Activated effector memory CD4-positive, alpha-beta T cell treated with anti-CD3 and anti-CD28 coated beads, Interleukin-2, amount 50 U/mL, for 16 hours (primary cell): Measurements from ENCODE around the gene SPI1.
A peak's percentile ranks its signal among the peaks of the same experiment; 100 is the strongest.

Experiments
- DNase-seq: peaks from one replicate; pipeline ENCODE4 v3.0.0-alpha.2; 2020

Gene SPI1

GRCh38 chr11:47406896-47407745, 28.8 kb upstream of the SPI1 start:
- DNase-seq = no peak

DNA sequence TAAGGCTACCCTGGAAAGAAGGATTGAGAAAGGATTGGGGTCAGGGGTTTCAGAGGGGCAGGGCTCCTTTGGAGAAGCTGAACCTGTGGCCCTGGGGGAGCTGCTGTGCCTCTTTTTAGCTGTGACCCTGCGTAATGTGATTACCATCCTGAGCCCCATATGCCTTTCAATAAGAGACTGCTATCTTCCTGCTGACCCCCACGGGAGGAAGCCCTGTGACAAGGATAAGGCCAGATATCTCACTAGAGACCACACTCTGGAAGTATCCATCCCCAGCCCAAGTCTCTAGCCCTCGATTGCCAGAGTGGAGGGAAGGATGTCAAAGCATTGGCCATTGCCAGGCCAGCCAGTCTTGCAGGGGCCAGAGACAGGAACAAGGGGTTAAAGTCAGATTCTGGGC, 25.2 kb upstream of the SPI1 start:
- DNase-seq = no peak

- no peak for DNase-seq
Measured at GRCh38 chr11:47403135-47403534, 24.8 kb upstream of the SPI1 start.

- no peak for DNase-seq
Measured at GRCh38 chr11:47400768-47401279, 22.5 kb upstream of the SPI1 start.

DNA sequence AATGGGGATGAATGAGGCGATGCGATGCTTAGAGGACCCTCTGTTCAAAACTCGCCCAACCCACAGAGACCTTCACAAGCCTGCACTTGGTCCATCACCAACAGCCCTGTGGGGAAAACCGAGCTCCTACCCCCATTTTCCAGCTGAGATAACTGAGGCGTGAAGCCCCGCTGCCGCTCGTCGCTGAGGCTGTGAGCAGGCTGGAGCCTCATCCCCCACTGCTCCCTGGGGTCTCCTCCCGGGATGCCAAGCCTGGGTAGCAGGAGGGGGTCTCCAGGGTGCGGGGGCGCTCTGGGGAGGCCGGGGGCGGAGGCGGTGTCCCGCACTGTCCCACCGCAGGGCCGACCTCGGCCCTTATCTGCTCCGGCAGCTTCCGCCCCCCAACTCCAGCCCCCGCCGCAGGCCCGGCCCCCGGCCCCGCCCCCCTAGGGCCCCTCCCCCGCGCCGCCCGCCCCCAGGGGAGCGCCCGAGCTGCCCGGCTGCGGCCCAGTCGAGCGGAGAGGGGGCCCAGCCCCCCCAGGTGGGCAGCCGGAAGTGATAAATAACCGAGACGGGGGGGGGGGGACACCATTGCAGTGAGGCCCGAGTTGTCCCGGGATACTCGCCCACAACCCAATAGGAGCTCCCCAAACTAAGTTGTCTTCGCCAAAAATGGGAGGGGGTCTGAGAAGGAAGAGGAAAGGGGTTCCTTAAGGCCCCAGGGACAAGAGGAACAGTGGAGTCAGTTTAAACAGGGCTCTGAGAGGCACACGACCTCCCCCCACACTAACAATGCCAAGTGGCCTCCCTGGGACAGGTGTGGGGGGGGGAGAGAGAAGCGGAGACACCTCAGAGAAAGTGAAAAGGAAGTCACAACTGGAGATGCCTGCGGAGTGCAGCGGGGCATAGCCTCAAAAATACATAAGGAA, 21.8 kb upstream of the SPI1 start:
- DNase-seq = peak; percentile 80

DNA sequence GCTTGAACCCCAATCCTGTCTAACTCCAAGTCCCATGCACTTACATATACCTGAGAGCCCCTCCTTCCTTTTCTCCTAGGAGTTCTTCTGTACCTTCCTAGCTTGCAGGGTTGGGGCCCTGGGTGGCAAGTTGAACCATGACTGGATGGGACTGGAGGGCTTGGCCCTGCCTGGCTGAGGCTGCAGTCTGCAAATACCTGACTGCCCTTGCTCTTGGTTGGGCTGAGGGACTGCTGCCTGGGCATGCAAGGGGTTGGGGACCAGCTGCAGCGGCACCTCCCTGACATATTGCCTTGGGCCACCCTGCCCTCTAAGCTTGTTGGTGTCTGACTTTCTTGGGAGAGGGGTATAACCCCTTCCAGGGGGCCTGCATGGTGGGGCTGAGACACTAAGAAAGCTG, 20.2 kb upstream of the SPI1 start:
- no peak for DNase-seq

DNA sequence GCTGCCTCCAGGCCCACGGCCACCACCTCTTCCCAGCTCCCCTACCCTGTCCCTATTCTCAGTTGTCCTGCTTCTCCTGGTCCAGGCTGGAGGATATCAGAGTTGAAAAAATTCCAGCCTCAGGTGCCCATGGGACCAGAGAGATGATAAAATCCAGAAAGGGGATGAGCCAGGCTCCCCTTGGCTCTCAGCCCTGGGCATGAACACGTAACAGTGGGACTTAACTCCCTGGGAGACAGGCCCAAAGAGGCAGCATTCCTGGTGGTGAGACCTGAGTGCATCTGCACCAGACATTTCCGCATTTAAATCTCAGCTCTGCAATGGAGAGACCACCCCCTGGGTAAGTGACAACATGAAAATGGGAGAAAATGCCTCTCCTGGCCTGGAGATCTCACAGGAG, 19.7 kb upstream of the SPI1 start:
- no peak for DNase-seq

- no peak for DNase-seq
Measured at GRCh38 chr11:47396049-47396320, 17.6 kb upstream of the SPI1 start.

DNA sequence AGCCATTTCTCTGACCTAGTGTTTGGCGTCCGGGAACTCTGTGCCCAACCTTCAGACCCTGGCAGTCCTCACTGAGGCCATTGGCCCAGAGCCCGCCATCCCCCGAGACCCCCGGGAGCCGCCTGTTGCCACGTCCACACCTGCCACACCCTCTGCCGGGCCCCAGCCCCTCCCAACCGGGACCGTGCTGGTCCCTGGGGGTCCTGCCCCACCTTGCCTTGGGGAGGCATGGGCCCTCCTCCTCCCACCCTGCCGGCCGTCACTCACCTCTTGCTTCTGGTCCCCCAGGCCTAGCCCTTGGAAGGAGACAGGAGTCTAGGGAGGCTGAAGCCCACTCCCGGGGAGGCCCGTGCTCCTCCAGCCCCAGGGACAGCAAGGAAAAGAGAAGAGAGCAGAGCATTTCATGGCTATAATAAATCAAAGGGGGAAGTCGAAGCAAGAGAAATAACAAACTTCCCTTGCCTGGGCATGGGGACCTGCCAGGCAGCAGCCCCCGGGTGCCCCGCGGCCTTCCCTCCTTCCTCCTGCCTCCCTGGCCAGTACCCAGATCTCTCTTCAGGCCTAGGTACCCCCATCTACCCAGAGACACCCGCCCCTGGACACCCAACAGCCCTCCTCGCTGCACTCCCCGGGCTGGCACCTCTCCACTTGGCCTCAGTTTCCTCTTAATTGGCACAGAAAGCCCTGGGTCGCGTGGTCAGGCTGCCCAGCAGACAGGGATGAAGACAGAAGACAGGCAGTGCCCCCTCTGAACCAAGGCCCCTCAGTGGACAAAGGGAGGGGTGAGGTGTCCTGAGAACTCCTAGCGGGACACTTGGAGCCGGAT, 17.1 kb upstream of the SPI1 start:
- no peak for DNase-seq

DNA sequence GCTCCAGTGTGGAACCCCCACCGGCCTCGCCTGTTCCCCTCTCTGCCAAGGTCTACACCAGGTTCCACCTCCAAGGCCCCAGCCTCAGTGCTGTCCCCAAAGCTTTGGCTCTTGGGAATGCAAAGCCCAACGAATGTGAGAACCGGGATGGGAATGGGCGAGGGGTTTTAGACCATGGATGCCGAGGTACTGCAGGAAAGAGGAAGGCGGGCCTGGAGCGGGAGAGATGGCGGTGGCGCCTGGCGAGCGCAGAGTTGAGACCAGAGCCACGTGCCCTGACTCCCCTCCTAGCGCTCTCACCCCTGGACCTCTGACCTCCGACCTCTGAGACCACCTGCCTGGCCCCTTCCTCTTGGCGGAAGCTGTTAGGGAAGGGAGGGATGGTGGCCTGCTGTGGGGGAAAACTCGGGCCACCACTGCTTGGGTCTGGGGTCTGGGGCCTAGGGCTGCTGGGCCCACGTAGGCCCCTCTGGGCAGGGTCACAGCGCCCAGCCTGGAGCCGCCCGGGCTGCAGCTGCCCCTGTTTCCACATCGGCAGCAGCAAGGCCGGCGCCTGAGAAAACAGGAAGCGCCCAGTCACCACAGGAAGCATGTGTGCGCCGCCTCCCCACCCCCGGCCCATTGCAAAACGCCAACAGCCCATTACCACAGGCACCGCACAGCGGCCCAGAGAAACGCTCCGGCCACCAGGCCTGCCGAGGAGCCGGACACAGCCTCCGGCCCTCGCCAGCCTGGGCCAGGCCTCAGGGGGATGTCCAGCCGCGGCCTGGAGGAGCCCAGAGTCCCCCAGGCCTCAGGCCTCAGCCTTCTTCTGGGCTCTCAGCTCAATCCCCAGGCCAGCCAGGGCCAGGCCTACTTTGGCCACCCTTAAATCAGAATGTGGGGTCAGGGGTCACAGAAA, 16.2 kb upstream of the SPI1 start:
- DNase-seq = peak; percentile 85

DNA sequence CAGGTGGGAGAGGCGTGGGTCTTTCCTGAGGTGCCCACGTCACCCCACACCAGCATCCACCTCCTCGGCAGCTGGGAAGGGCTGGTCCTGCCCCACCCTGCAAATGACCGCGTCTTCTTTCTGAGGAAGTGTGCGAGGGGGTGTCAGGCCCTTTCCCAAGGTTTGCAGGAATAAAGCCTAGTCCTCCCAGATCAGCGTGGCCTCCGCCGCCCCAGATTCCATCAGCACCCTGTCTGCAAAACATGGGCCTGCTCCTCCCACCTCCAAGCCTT, 15.6 kb upstream of the SPI1 start:
- DNase-seq = no peak

DNA sequence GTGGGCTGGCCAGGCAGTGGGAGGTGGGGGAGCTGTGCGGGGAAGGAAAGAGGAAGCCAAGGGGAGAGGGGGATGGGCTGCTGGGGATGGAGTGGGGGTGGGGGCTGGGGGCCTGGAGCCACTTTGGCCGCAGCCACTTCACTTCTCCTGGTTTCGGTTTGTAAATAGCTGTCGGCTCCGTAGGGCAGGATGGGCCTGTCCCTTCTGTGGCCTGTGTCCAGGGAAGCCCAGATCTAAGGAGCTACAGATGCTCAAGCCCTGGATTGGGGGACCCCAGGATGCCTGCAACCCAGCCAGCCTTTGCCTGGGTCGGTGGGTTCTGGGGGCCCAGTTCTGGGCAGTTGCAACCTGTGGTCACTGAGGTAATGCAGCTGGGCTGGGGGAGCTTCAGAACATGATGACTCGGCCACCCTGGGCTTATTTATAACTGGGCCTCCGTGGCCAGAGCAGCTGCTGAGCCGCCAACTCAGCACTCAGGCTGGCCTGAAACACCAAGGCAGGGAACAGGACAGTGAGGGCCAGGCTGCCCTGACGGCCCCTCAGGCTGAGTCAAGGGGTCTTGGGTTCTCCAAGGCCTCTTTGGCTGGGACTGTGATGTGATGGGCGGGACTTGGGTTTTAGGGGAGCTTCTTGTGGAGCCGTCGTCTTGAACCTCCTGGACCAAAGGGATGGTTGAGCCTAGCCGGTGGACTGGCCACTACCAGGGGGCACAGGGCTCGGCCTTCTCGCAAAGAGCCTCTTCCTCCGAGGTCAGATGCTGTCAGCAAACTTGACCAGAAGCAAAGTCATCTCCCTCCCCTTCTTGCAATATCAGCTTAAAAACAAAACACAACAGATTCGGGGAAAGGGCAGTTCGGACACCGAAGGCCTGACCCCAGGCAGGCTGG, 15.1 kb upstream of the SPI1 start:
- no peak for DNase-seq

- no peak for DNase-seq
Measured at GRCh38 chr11:47392546-47393162, 14.3 kb upstream of the SPI1 start.

GRCh38 chr11:47391711-47392432, 13.5 kb upstream of the SPI1 start:
- no peak for DNase-seq

- DNase-seq = no peak
Measured at GRCh38 chr11:47391077-47391583, 12.8 kb upstream of the SPI1 start.

DNA sequence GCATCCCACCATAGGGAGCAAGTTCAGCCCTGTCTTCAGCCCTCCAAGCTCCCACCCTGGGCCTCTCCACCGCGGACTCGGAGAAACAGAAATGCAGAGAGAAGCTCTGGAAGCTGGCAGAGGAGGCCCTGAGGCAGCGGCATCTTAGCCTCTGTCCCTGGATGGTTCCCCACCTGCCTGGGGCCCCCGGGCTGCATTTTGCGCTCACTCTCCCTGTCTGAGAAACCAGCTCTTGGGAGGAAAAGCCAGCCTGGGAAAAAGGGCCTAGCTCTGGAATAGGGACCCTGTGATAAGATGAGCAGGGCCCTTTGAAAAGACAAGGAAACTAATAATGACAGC, 12.0 kb upstream of the SPI1 start:
- no peak for DNase-seq

GRCh38 chr11:47389577-47390421, 11.5 kb upstream of the SPI1 start:
- DNase-seq = no peak

GRCh38 chr11:47388697-47389576, 10.6 kb upstream of the SPI1 start:
- no peak for DNase-seq
